MM.1S (cell line): ENCODE results near the gene ORC4.

Experiments
- CTCF ChIP-seq: fragments of 300-600 bp; sonication (generic); IDR thresholded peaks from 2 replicates; pipeline ENCODE4 v1.5.1; 2016; ENCODE audit warnings: antibody characterized with exemption, low read length, mixed read lengths
- EZH2 ChIP-seq: fragments of 300-600 bp; sonication (generic); optimal IDR thresholded peaks from 2 replicates; pipeline ENCODE3; 2017; ENCODE audit warnings: low read depth, mild to moderate bottlenecking, antibody characterized with exemption, low read length, mixed read lengths
- EZH2phosphoT487 ChIP-seq: fragments of 300-600 bp; sonication (generic); IDR thresholded peaks from 2 replicates; pipeline ENCODE4 v1.6.1; 2018; ENCODE audit warnings: antibody characterized with exemption, low read length

- TF ChIP-seq CTCF (peak; percentile 40), EZH2phosphoT487 (no peak), EZH2 (no peak)
Measured at GRCh38 chr2:148020111-148021058, at the start of gene ORC4.
